Stimulated activated CD8-positive, alpha-beta memory T cell treated with anti-CD3 and anti-CD28 coated beads, Interleukin-7, amount 100 ng/mL, for 1 hour (primary cell): ENCODE data around the gene NECTIN1.
"Not testable (repeated sequence)": the region's sequence is repeated elsewhere in the genome, so short reads cannot be mapped to it uniquely, and the experiment has no call there.

Source experiments
- DNase-seq, 2 donors: peaks; one replicate each; pipeline ENCODE4 v3.0.0-alpha.2; 2020; ENCODE audit warnings: low read depth in 2 of 2

Gene NECTIN1

GRCh38 chr11:119616586-119617339 is 112.2 kb downstream of the NECTIN1 start:
- no peak for DNase-seq

GRCh38 chr11:119615882-119616196 is 113.2 kb downstream of the NECTIN1 start:
- DNase-seq = no peak

DNA sequence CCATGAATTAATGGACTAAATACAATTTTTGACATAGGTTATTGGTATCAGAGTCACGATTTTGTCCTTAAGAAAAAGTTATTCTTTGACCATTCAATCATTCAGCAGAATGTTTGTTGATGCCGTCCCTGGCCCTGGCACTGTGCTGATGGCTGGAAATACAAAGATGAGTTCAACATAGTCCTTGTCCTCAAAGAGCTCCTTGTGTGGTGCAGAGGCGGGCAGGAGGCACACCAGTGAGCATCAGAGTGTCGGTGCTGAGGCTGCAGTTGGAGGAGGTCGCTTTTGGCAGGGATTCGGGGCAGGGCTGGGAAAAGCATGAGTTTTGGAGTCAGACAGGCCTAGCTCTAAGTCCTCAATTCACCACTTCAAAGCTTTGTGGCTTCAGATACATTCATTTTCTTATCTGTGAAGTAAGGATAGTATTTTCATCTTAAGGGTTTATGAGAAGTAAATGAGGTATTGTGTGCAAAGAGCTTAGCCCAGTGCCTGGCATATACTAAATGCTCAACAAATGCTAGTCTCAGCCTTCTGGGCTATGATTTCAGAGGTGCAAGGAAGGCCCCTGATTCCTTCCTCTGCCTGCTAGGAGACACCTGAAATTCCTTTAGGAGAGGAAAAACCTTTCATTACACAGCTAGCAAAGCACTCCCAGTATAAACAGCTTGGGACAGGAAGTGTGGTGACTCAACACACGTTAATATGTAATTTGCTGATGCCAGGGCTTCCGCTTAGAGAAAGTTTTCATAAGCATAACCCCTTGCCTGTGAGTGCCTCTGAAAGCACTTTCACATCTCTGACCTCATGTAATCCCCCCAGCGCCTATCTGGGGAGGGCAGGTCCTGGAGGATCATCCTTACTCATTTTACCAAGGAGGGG is 113.8 kb downstream of the NECTIN1 start:
- no peak for DNase-seq

DNA sequence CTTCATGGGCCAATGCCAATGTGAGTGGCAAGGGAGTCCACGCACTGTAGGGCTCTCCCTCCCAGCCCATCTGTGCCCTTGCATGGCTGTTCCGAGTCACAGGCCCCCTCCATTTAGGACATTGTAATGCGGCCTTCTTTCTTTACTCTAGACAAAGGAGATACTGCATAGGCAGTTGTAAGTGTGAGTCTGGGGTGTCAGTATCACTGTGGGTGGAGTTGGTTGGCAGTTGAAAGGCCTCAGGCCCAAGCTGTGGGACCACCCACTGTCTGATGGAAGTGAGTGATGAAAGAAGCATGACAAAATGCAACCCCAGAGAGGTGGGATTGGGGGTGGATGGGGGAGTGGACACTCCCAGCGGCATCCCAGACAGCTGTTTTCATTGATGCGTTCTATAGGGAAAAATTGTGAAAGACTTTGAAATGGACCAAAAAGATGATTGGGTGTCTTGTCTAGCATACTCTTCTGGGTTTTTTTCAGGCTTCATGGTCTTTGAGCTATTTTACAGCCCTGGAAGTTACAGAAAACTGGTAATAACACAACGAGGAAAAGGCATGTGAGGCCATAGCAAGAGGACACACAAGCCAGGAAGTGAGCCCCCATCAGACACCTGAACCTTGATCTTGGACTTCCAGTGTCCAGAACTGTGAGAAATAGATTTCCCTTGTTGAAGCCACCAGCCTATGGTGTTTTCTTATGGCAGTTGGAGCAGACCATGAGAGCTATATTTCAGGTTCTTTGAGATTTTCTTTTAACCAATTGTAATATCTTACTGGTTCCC is 114.6 kb downstream of the NECTIN1 start:
- no peak for DNase-seq

DNA sequence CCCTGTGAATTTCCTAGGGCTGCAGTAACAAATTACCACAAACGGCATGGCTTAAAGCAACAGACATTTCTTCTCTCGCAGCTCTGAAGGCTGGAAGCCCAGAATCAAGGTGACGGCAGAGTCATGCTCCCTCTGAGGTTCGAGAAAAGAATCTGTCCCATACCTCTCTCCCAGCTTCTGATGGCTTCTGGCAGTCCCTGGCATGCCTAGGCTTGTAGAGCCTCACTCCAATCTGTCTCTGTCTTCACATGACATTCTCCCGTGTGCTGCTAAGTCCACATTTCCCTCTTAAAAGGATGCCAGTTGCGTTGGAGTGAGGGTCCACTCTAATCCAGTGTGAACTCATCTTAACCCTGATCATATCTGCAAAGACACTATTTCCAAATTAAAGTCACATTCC is 116.2 kb downstream of the NECTIN1 start:
- no peak for DNase-seq

- DNase-seq = no peak
Observed at GRCh38 chr11:119610836-119611426, 118.1 kb downstream of the NECTIN1 start.

GRCh38 chr11:119608781-119609180 is 120.2 kb downstream of the NECTIN1 start:
- DNase-seq = no peak

DNA sequence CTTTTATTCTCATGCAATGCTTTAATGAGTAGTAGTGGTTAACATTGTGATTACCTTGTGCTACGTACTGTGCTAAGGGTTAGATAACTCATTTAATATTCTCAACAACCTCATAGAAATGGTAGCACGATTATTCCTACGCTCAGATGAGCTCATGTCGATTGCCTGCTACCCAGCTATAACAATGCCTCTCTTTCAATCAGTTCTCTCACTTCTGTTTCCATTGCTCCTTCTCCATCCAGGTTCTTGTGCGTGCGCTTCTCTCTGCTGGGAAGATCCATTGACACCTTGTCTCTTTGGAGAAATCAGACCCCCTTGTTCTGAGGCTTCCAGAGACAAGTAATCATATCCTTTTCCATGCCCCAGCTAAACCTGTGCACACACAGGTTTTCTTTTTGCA is 120.8 kb downstream of the NECTIN1 start:
- DNase-seq = no peak

- no peak for DNase-seq
Observed at GRCh38 chr11:119607726-119608125, 121.3 kb downstream of the NECTIN1 start.

DNA sequence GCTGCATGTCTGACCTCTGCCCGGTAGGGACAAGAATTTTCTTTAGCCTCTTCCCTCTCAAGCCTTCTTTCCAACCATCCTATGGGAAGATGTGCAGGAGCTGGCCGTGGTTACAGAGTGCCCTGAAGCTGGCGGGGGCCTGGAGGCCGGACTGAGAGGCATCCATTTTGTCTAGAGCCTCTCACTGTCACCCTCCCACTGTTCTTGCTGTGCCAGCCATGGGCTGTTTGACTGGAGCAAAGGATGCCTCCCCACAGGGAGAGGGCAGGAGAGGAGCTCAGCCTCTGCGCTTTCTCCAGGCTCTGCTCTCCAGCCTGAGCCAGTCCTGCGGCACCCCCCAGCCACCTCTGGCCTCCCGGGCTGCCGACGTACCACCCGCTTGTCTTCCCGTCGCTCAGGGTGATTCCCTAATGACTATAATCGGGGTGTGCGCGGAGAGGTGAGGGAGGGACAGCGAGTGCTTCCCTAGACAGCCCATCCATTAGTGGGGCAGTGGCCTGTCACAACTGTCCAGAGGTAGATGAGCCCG is 123.8 kb downstream of the NECTIN1 start:
- no peak for DNase-seq

DNA sequence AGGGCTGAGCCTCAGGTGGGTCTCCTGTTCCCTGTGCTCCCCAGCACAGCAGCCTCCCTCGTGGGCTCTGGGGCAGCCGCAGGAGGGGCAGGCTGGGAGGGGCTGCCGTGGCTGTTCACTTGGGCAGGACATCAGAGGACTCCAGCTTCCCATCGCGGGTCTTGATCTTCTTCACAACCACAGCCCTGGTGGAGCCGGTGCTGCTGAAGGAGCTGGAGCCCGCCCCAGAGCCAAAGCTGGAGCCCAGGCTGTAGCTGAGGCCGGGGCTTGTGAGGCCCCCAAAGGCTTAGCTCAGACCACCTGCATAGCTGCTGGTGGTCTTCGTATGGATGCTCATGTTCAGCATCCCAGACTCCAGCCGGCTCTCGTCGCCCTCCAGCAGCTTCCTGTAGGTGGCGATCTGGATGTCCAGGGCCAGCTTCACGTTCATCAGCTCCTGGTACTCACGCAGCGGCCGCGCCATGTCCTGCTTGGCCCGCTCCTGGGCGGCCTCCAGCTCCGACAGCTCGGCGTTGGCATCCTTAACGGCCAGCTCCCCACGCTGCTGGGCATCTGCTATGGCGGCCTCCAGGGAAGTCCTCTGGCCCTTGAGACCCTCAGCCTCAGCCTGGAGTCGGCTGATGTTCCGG is 126.1 kb downstream of the NECTIN1 start:
- DNase-seq = no peak

GRCh38 chr11:119599864-119600541 is 129.0 kb downstream of the NECTIN1 start:
- DNase-seq = no peak

- DNase-seq = not testable (repeated sequence)
Observed at GRCh38 chr11:119595941-119596340, 133.1 kb downstream of the NECTIN1 start.

DNA sequence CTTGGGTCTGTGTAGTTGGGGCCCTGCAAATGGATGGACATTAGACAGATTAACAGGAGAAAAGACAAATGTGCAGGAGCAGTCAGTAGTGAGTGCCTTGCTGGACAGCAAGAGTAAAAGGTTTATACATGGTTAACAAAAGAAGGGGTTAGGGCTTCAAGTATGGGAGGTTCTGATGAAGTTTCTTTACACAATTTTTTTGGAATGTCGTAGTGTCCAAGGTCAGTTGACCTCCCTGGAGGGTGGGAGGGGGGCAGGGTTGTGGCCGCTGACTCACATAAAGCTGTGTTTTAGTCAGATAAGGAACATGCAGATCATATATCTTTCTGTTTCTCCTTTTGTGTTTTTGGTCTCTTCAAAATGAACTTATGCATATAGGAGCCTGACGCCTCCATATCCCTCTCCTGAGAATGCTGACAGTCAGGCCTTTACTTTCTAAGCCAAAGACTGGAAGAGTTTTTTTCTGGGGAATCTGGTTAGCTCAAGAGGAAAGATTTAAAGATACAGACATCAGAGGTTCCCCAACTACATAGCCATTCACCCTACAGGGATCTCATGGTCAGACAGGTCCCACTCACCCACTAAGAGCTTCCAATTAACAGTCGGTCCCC is 134.3 kb downstream of the NECTIN1 start:
- DNase-seq = no peak

DNA sequence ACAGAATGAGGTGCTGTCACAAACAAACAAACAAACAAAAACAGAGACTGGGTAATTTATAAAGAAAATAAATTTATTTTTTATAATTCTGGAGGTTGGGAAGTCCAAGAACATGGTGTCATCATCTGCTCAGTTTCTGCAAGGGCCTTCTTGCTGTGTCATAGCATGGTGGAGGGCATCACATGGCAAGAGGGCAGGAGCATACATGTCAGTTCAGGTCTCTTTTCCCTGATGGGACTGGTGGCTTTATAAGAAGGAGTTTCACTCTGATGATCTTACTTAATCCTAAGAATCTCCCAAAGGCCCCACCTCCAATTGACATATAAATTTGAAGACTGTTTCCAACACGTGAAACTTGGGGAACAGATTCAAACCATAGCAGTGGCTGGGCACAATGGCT is 135.7 kb downstream of the NECTIN1 start:
- DNase-seq = no peak

DNA sequence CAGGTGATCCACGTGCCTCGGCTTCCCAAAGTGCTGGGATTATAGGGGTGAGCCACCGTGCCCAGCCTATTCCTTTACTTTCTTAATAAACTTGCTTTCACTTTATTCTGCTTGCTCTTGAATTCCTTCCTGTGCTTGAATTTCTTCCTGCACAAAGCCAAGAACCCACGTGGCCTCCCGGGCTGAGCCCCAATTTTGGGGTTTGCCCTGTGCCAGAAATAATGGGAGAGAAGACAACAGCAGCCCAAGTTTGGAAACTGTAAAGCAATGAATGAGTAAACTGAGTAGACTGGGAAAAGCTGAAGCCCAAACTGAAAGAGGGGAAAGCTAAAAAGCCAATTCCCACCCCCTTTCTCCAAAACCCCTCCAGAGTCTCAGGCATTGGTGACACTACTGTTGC is 136.4 kb downstream of the NECTIN1 start:
- DNase-seq = no peak

- no peak for DNase-seq
Observed at GRCh38 chr11:119591836-119592310, 137.1 kb downstream of the NECTIN1 start.

DNA sequence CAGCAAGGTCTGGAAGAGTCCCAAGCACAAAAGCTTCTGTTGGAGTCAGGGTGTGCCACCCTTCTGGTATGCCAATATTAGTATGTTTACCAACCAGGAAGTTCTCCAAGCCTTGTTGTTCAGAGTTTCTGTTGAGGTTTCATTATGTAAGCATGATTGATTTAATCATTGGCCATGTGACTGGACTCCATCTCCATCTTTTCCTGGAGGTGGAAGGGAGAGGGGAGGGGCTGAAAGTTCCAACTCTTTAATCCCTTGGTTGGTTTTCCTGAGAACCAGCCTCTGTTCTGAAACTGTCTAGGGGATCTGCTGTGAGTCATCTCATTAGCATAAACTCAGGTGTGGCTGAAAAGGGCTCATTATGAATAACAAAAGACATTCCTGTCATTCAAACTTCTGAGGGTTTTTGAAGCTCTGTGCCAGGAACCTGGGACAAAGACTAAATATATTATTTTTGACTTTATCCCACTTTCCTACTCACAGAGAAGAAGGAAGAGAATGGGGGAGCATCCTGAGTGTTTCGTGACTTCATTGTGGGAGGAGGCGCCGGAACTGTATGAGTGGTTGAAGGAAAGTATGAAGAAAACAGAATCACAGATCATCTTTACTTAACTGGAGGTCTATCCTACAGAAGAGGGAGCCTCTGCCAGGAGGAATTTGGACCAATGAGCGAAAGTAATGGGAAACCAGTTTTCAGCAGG is 138.2 kb downstream of the NECTIN1 start:
- no peak for DNase-seq

DNA sequence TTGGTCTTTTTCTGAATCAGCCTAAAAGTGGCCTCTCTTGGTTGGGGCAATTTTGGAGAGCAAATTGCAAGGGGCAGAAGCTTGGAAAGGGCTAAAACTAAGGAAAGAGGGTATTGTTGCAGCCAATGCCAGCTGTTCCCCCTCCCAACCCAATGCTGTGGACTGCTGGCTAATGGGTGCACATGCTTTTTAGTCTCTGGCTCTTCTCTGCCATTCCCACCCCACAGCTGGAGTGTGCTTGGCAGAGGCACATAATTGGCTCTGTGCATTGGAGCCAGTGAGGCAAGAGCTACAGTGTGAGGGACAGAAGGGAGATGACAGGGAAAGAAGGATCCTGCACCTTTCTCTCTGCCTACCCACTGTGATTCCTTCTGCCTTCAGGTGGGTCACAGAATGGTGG is 140.0 kb downstream of the NECTIN1 start:
- no peak for DNase-seq
